Duodenal mucosa (tissue), 2 donors: ENCODE measurements around the gene KCNH1.
"Not testable (repeated sequence)": the region's sequence is repeated elsewhere in the genome, so short reads cannot be mapped to it uniquely, and the experiment has no call there.

ENCODE experiments used
- H3K27ac ChIP-seq: one replicate; pipeline ENCODE4 v1.7.0; 2013; ENCODE audit warnings: low read depth, low read length
- H3K27me3 ChIP-seq, 2 donors: one replicate each; pipeline ENCODE4 v1.7.0; 2013; ENCODE audit warnings: low read length in 2 of 2, control low read depth in 1 of 2; ENCODE audit not compliant: insufficient read depth in 2 of 2, control insufficient read depth in 1 of 2
- H3K36me3 ChIP-seq, 2 donors: one replicate each; pipeline ENCODE4 v1.7.0; 2013; ENCODE audit warnings: low read length in 2 of 2, control low read depth in 1 of 2; ENCODE audit not compliant: insufficient read depth in 2 of 2, control insufficient read depth in 1 of 2
- H3K4me1 ChIP-seq, 2 donors: one replicate each; pipeline ENCODE4 v1.7.0; 2013; ENCODE audit warnings: low read length in 2 of 2, control low read depth in 1 of 2; ENCODE audit not compliant: insufficient read depth in 2 of 2, control insufficient read depth in 1 of 2
- H3K4me3 ChIP-seq, 2 donors: one replicate each; pipeline ENCODE4 v1.7.0; 2013; ENCODE audit warnings: low read length in 2 of 2, low read depth in 1 of 2
- H3K9ac ChIP-seq, 2 donors: one replicate each; pipeline ENCODE4 v1.7.0; 2013; ENCODE audit warnings: low read length in 2 of 2, low read depth in 1 of 2
- H3K9me3 ChIP-seq, 2 donors: one replicate each; pipeline ENCODE4 v1.7.0; 2013; ENCODE audit warnings: low read length in 2 of 2, control low read depth in 1 of 2; ENCODE audit not compliant: control insufficient read depth in 1 of 2

The KCNH1 gene

GRCh38 chr1:210978316-210978973 is 155.5 kb downstream of the KCNH1 start:
- Histone ChIP-seq H3K36me3 (no peaks in the 10 kb centered on the region), H3K9ac (no peak overlapping the region), H3K27ac (no peak overlapping the region), H3K9me3 (no peaks in the 10 kb centered on the region), H3K4me1 (no peaks in the 10 kb centered on the region), H3K27me3 (no peaks in the 10 kb centered on the region), H3K4me3 (no peak overlapping the region)

GRCh38 chr1:210951279-210951678 is 182.7 kb downstream of the KCNH1 start:
- Histone ChIP-seq H3K27me3 (no peaks in the 10 kb centered on the region), H3K4me1 (no peaks in the 10 kb centered on the region), H3K27ac (no peak overlapping the region), H3K36me3 (no peaks in the 10 kb centered on the region), H3K9me3 (no peaks in the 10 kb centered on the region), H3K4me3 (no peak overlapping the region), H3K9ac (no peak overlapping the region)

- H3K36me3 ChIP-seq, H3K27me3 ChIP-seq, H3K4me3 ChIP-seq, H3K4me1 ChIP-seq, H3K27ac ChIP-seq, H3K9ac ChIP-seq, H3K9me3 ChIP-seq: not testable (repeated sequence)
These were observed 183.9 kb downstream of the KCNH1 start for GRCh38 chr1:210949940-210950546.

GRCh38 chr1:210949489-210949888 is 184.5 kb downstream of the KCNH1 start:
- no peaks in the 10 kb centered on the region for H3K36me3 ChIP-seq
- H3K27ac ChIP-seq, result no peak overlapping the region

GRCh38 chr1:210949039-210949438 is 184.9 kb downstream of the KCNH1 start:
- H3K9me3 ChIP-seq, result no peaks in the 10 kb centered on the region
- no peaks in the 10 kb centered on the region for H3K36me3 ChIP-seq
- no peaks in the 10 kb centered on the region for H3K27me3 ChIP-seq
- no peaks in the 10 kb centered on the region for H3K4me1 ChIP-seq
- H3K4me3 ChIP-seq, result no peak overlapping the region
- no peak overlapping the region for H3K9ac ChIP-seq
- no peak overlapping the region for H3K27ac ChIP-seq

More at GRCh38 chr1:210949489-210949888, 184.5 kb downstream of the KCNH1 start:
- H3K9ac ChIP-seq, result no peak overlapping the region
- H3K4me3 ChIP-seq, result no peak overlapping the region
- no peaks in the 10 kb centered on the region for H3K9me3 ChIP-seq
- no peaks in the 10 kb centered on the region for H3K4me1 ChIP-seq
- no peaks in the 10 kb centered on the region for H3K27me3 ChIP-seq

GRCh38 chr1:210944252-210944651 is 189.7 kb downstream of the KCNH1 start:
- Histone ChIP-seq H3K4me3 (no peak overlapping the region), H3K27ac (no peak overlapping the region), H3K36me3 (no peaks in the 10 kb centered on the region), H3K9me3 (no peaks in the 10 kb centered on the region), H3K9ac (no peak overlapping the region), H3K27me3 (no peaks in the 10 kb centered on the region), H3K4me1 (no peaks in the 10 kb centered on the region)

- Histone ChIP-seq H3K27ac (no peak overlapping the region), H3K4me3 (no peak overlapping the region), H3K9me3 (no peaks in the 10 kb centered on the region), H3K4me1 (no peaks in the 10 kb centered on the region), H3K27me3 (no peaks in the 10 kb centered on the region), H3K9ac (no peak overlapping the region), H3K36me3 (no peaks in the 10 kb centered on the region)
These were observed 191.4 kb downstream of the KCNH1 start for GRCh38 chr1:210942513-210942912.

- H3K4me3 ChIP-seq, result no peak overlapping the region
- H3K9ac ChIP-seq, result no peak overlapping the region
- no peaks in the 10 kb centered on the region for H3K9me3 ChIP-seq
- H3K27me3 ChIP-seq, result no peaks in the 10 kb centered on the region
- no peak overlapping the region for H3K27ac ChIP-seq
- H3K4me1 ChIP-seq, result no peaks in the 10 kb centered on the region
- no peaks in the 10 kb centered on the region for H3K36me3 ChIP-seq
These were observed 193.8 kb downstream of the KCNH1 start for GRCh38 chr1:210940081-210940617.

GRCh38 chr1:210938416-210938925 is 195.5 kb downstream of the KCNH1 start:
- H3K9ac ChIP-seq, result no peak overlapping the region
- H3K4me1 ChIP-seq, result no peaks in the 10 kb centered on the region
- H3K36me3 ChIP-seq, result no peaks in the 10 kb centered on the region
- H3K4me3 ChIP-seq, result no peak overlapping the region
- H3K27ac ChIP-seq, result no peak overlapping the region
- no peaks in the 10 kb centered on the region for H3K27me3 ChIP-seq
- H3K9me3 ChIP-seq, result no peaks in the 10 kb centered on the region

- Histone ChIP-seq H3K9me3 (no peaks in the 10 kb centered on the region), H3K9ac (no peak overlapping the region), H3K4me1 (no peaks in the 10 kb centered on the region), H3K27me3 (no peaks in the 10 kb centered on the region), H3K4me3 (no peak overlapping the region), H3K36me3 (no peaks in the 10 kb centered on the region), H3K27ac (no peak overlapping the region)
These were observed 196.1 kb downstream of the KCNH1 start for GRCh38 chr1:210937846-210938245.
